ENCODE data around the gene TSR1. TPM values are rescaled to one million over a fixed set of nuclear protein-coding genes. Genes with fewer than 3 reads are reported as not detected.

TSR1 gene
- total RNA-seq, 1 experiment from 2014 or later = 42.5 TPM

- H3K27me3 ChIP-seq (ENCODE audit: insufficient read depth, low read depth) = no peaks in the 10 kb centered on the region
- ChIA-PET POLR2A (ENCODE audit: unreplicated experiment) (interaction anchor here (0.6 kb wide), 1 partner anchor 61 kb away, joined by 14 read pairs; no protein-coding TSS in a partner anchor), CTCF (interaction anchor here (0.6 kb wide), 1 partner anchor 30 kb away, joined by 9 read pairs; no protein-coding TSS in a partner anchor)
- TF ChIP-seq EZH2 (IDR thresholded peaks at IDR 0.05; ENCODE audit: low read depth) (no peak), CTCF (conservative IDR thresholded peaks at IDR 0.05) (no peak)
- H3K4me2 ChIP-seq = no peak overlapping the region
- H3K27ac ChIP-seq = no peak overlapping the region
- H3K4me1 ChIP-seq (replicated peaks; ENCODE audit: insufficient read depth) = no peaks in the 10 kb centered on the region
- no peaks in the 10 kb centered on the region for H3K36me3 ChIP-seq (ENCODE audit: low read depth)
- no peak overlapping the region for H2AFZ ChIP-seq
- no peaks in the 10 kb centered on the region for H3K9me2 ChIP-seq (ENCODE audit: insufficient read depth)
- no peak overlapping the region for H3K4me3 ChIP-seq
- H3K9me3 ChIP-seq (ENCODE audit: insufficient read depth, low read depth) = no peaks in the 10 kb centered on the region
- no peaks in the 10 kb centered on the region; the same call in 1 of the 2 replicates for H3F3A ChIP-seq (ENCODE audit: insufficient read depth, low read depth)
- no TSS peak for BruUV-seq (replicated peaks)
- intact Hi-C loops (cut with micrococcal nuclease; ENCODE audit: unreplicated experiment) = no loop called here
- no peak for DNase-seq
- no peaks in the 10 kb centered on the region for H4K20me1 ChIP-seq (ENCODE audit: insufficient read depth)
- H3K79me2 ChIP-seq (ENCODE audit: low read depth) = no peaks in the 10 kb centered on the region
These were observed 41.4 kb upstream of the TSR1 start for GRCh38 chr17:2377659-2378058.

GRCh38 chr17:2376107-2376506 lies 39.9 kb upstream of the TSR1 start:
- Histone ChIP-seq H3F3A (ENCODE audit: insufficient read depth, low read depth) (no peaks in the 10 kb centered on the region; the same call in 1 of the 2 replicates), H4K20me1 (ENCODE audit: insufficient read depth) (no peaks in the 10 kb centered on the region), H3K9me3 (ENCODE audit: insufficient read depth, low read depth) (no peaks in the 10 kb centered on the region), H3K36me3 (ENCODE audit: low read depth) (no peaks in the 10 kb centered on the region), H3K9me2 (ENCODE audit: insufficient read depth) (no peaks in the 10 kb centered on the region), H3K4me1 (replicated peaks; ENCODE audit: insufficient read depth) (no peaks in the 10 kb centered on the region), H2AFZ (no peak overlapping the region), H3K79me2 (ENCODE audit: low read depth) (no peaks in the 10 kb centered on the region), H3K27me3 (ENCODE audit: insufficient read depth, low read depth) (no peaks in the 10 kb centered on the region), H3K4me2 (no peak overlapping the region), H3K27ac (no peak overlapping the region), H3K4me3 (no peak overlapping the region)
- ChIA-PET POLR2A (ENCODE audit: unreplicated experiment) (interaction anchor here (0.5 to 0.6 kb wide), 2 partner anchors 26 to 178 kb away, joined by 4 to 6 read pairs; no protein-coding TSS in a partner anchor), CTCF (no interaction called here)
- DNase-seq = no peak
- no TSS peak for BruUV-seq (replicated peaks)
- TF ChIP-seq EZH2 (IDR thresholded peaks at IDR 0.05; ENCODE audit: low read depth) (no peak), CTCF (conservative IDR thresholded peaks at IDR 0.05) (no peak)
- intact Hi-C loops (cut with micrococcal nuclease; ENCODE audit: unreplicated experiment) = no loop called here

- H3K27me3 ChIP-seq (ENCODE audit: insufficient read depth, low read depth) = no peaks in the 10 kb centered on the region
- H3K79me2 ChIP-seq (ENCODE audit: low read depth) = no peaks in the 10 kb centered on the region
- no peak overlapping the region for H3K4me3 ChIP-seq
- no peak overlapping the region for H2AFZ ChIP-seq
- ChIA-PET CTCF (no interaction called here), POLR2A (ENCODE audit: unreplicated experiment) (interaction anchor here (0.7 kb wide), 1 partner anchor 382 kb away, joined by 3 read pairs; no protein-coding TSS in a partner anchor)
- no peaks in the 10 kb centered on the region; the same call in 1 of the 2 replicates for H3F3A ChIP-seq (ENCODE audit: insufficient read depth, low read depth)
- no peaks in the 10 kb centered on the region for H3K9me2 ChIP-seq (ENCODE audit: insufficient read depth)
- H3K4me1 ChIP-seq (replicated peaks; ENCODE audit: insufficient read depth) = no peaks in the 10 kb centered on the region
- no TSS peak for BruUV-seq (replicated peaks)
- H3K9me3 ChIP-seq (ENCODE audit: insufficient read depth, low read depth) = no peaks in the 10 kb centered on the region
- intact Hi-C loops (cut with micrococcal nuclease; ENCODE audit: unreplicated experiment) = no loop called here
- H3K27ac ChIP-seq = no peak overlapping the region
- no peak for TF ChIP-seq EZH2 (IDR thresholded peaks at IDR 0.05; ENCODE audit: low read depth)
- no peak for TF ChIP-seq CTCF (conservative IDR thresholded peaks at IDR 0.05)
- H3K4me2 ChIP-seq = no peak overlapping the region
- no peak for DNase-seq
- H4K20me1 ChIP-seq (ENCODE audit: insufficient read depth) = no peaks in the 10 kb centered on the region
- H3K36me3 ChIP-seq (ENCODE audit: low read depth) = no peaks in the 10 kb centered on the region
These were observed 39.1 kb upstream of the TSR1 start for GRCh38 chr17:2375406-2375805.
